ENCODE results near the gene GCK. TPM values are rescaled to one million over a fixed set of nuclear protein-coding genes. Genes with fewer than 3 reads are reported as not detected.

GCK gene
- polyA plus RNA-seq, 4 donors, result 0.85 to 1.1 TPM; not detected in 2

GRCh38 chr7:44162179-44162578, 27.1 kb downstream of the GCK start:
- WGBS, 3 donors, result 81 to 88% (median 87%) methylated on average over 4 of the region's 4 CpGs
- Histone ChIP-seq H3K27me3 (ENCODE audit: control insufficient read depth in 3 of 3, insufficient read depth in 3 of 3, low read length in 3 of 3) (peaks cover 0 to 3% (median 0%) of the 10 kb centered on the region in 3 donors), H3K36me3 (ENCODE audit: control insufficient read depth in 3 of 3, insufficient read depth in 2 of 3, low read depth in 1 of 3, low read length in 3 of 3) (no peaks in the 10 kb centered on the region), H3K4me1 (ENCODE audit: control insufficient read depth in 3 of 3, insufficient read depth in 2 of 3, low read depth in 1 of 3, low read length in 2 of 3) (no peaks in the 10 kb centered on the region), H3K4me3 (ENCODE audit: low read depth in 1 of 3, low read length in 3 of 3) (no peak overlapping the region), H3K9me3 (ENCODE audit: control insufficient read depth in 2 of 2, insufficient read depth in 1 of 2, low read depth in 1 of 2, low read length in 1 of 2) (no peaks in the 10 kb centered on the region), H3K27ac (ENCODE audit: low read depth in 1 of 3, low read length in 2 of 3) (no peak overlapping the region)
- DNase-seq (no peak), FAIRE-seq (no peak)

- FAIRE-seq (no peak), DNase-seq (no peak)
- no peaks in the 10 kb centered on the region for H3K36me3 ChIP-seq (ENCODE audit: control insufficient read depth in 3 of 3, insufficient read depth in 2 of 3, low read depth in 1 of 3, low read length in 3 of 3)
- H3K4me3 ChIP-seq (ENCODE audit: low read depth in 1 of 3, low read length in 3 of 3), result no peak overlapping the region
- no peak overlapping the region for H3K27ac ChIP-seq (ENCODE audit: low read depth in 1 of 3, low read length in 2 of 3)
- H3K4me1 ChIP-seq (ENCODE audit: control insufficient read depth in 3 of 3, insufficient read depth in 2 of 3, low read depth in 1 of 3, low read length in 2 of 3), result no peaks in the 10 kb centered on the region
- peaks cover 0 to 3% (median 0%) of the 10 kb centered on the region in 3 donors for H3K27me3 ChIP-seq (ENCODE audit: control insufficient read depth in 3 of 3, insufficient read depth in 3 of 3, low read length in 3 of 3)
- H3K9me3 ChIP-seq (ENCODE audit: control insufficient read depth in 2 of 2, insufficient read depth in 1 of 2, low read depth in 1 of 2, low read length in 1 of 2), result no peaks in the 10 kb centered on the region
- 96 to 98% (median 97%) methylated on average over 2 of the region's 2 CpGs for WGBS, 3 donors
Measured at GRCh38 chr7:44161371-44161770, 27.9 kb downstream of the GCK start.

GRCh38 chr7:44159824-44160630, 29.2 kb downstream of the GCK start:
- no peak overlapping the region for H3K27ac ChIP-seq (ENCODE audit: low read depth in 1 of 3, low read length in 2 of 3)
- WGBS, 3 donors, result 87 to 89% (median 89%) methylated on average over 5 of the region's 5 CpGs
- H3K36me3 ChIP-seq (ENCODE audit: control insufficient read depth in 3 of 3, insufficient read depth in 2 of 3, low read depth in 1 of 3, low read length in 3 of 3), result no peaks in the 10 kb centered on the region
- H3K4me1 ChIP-seq (ENCODE audit: control insufficient read depth in 3 of 3, insufficient read depth in 2 of 3, low read depth in 1 of 3, low read length in 2 of 3), result peaks cover 0 to 2% (median 0%) of the 10 kb centered on the region in 3 donors
- no peak overlapping the region for H3K4me3 ChIP-seq (ENCODE audit: low read depth in 1 of 3, low read length in 3 of 3)
- no peaks in the 10 kb centered on the region for H3K27me3 ChIP-seq (ENCODE audit: control insufficient read depth in 3 of 3, insufficient read depth in 3 of 3, low read length in 3 of 3)
- FAIRE-seq (no peak), DNase-seq (no peak)
- H3K9me3 ChIP-seq (ENCODE audit: control insufficient read depth in 2 of 2, insufficient read depth in 1 of 2, low read depth in 1 of 2, low read length in 1 of 2), result no peaks in the 10 kb centered on the region

GRCh38 chr7:44158873-44159631, 30.2 kb downstream of the GCK start:
- no peak for DNase-seq
- no peaks in the 10 kb centered on the region for H3K36me3 ChIP-seq (ENCODE audit: control insufficient read depth in 3 of 3, insufficient read depth in 2 of 3, low read depth in 1 of 3, low read length in 3 of 3)
- no peak for FAIRE-seq
- peaks cover 0 to 2% (median 0%) of the 10 kb centered on the region in 3 donors for H3K4me1 ChIP-seq (ENCODE audit: control insufficient read depth in 3 of 3, insufficient read depth in 2 of 3, low read depth in 1 of 3, low read length in 2 of 3)
- no peak overlapping the region for H3K27ac ChIP-seq (ENCODE audit: low read depth in 1 of 3, low read length in 2 of 3)
- no peaks in the 10 kb centered on the region for H3K9me3 ChIP-seq (ENCODE audit: control insufficient read depth in 2 of 2, insufficient read depth in 1 of 2, low read depth in 1 of 2, low read length in 1 of 2)
- WGBS, 3 donors, result 94 to 96% (median 94%) methylated on average over 12 of the region's 12 CpGs
- no peaks in the 10 kb centered on the region for H3K27me3 ChIP-seq (ENCODE audit: control insufficient read depth in 3 of 3, insufficient read depth in 3 of 3, low read length in 3 of 3)
- no peak overlapping the region for H3K4me3 ChIP-seq (ENCODE audit: low read depth in 1 of 3, low read length in 3 of 3)

- no peaks in the 10 kb centered on the region for H3K9me3 ChIP-seq (ENCODE audit: control insufficient read depth in 2 of 2, insufficient read depth in 1 of 2, low read depth in 1 of 2, low read length in 1 of 2)
- no peak overlapping the region for H3K4me3 ChIP-seq (ENCODE audit: low read depth in 1 of 3, low read length in 3 of 3)
- FAIRE-seq (no peak), DNase-seq (no peak)
- peaks cover 0 to 2% (median 0%) of the 10 kb centered on the region in 3 donors for H3K4me1 ChIP-seq (ENCODE audit: control insufficient read depth in 3 of 3, insufficient read depth in 2 of 3, low read depth in 1 of 3, low read length in 2 of 3)
- H3K36me3 ChIP-seq (ENCODE audit: control insufficient read depth in 3 of 3, insufficient read depth in 2 of 3, low read depth in 1 of 3, low read length in 3 of 3), result no peaks in the 10 kb centered on the region
- H3K27ac ChIP-seq (ENCODE audit: low read depth in 1 of 3, low read length in 2 of 3), result no peak overlapping the region
- H3K27me3 ChIP-seq (ENCODE audit: control insufficient read depth in 3 of 3, insufficient read depth in 3 of 3, low read length in 3 of 3), result no peaks in the 10 kb centered on the region
- WGBS, 3 donors, result 84 to 89% (median 89%) methylated on average over 9 to 10 of the region's 10 CpGs
Measured at GRCh38 chr7:44158096-44158872, 31.0 kb downstream of the GCK start.

GRCh38 chr7:44157116-44158080, 31.8 kb downstream of the GCK start:
- H3K36me3 ChIP-seq (ENCODE audit: control insufficient read depth in 3 of 3, insufficient read depth in 2 of 3, low read depth in 1 of 3, low read length in 3 of 3), result no peaks in the 10 kb centered on the region
- H3K27me3 ChIP-seq (ENCODE audit: control insufficient read depth in 3 of 3, insufficient read depth in 3 of 3, low read length in 3 of 3), result no peaks in the 10 kb centered on the region
- H3K9me3 ChIP-seq (ENCODE audit: control insufficient read depth in 2 of 2, insufficient read depth in 1 of 2, low read depth in 1 of 2, low read length in 1 of 2), result no peaks in the 10 kb centered on the region
- 80 to 91% (median 84%) methylated on average over 13 to 15 of the region's 15 CpGs for WGBS, 3 donors
- peaks cover 0 to 2% (median 0%) of the 10 kb centered on the region in 3 donors for H3K4me1 ChIP-seq (ENCODE audit: control insufficient read depth in 3 of 3, insufficient read depth in 2 of 3, low read depth in 1 of 3, low read length in 2 of 3)
- no peak overlapping the region for H3K4me3 ChIP-seq (ENCODE audit: low read depth in 1 of 3, low read length in 3 of 3)
- no peak for DNase-seq
- no peak overlapping the region for H3K27ac ChIP-seq (ENCODE audit: low read depth in 1 of 3, low read length in 2 of 3)
- FAIRE-seq, result no peak

- no peaks in the 10 kb centered on the region for H3K36me3 ChIP-seq (ENCODE audit: control insufficient read depth in 3 of 3, insufficient read depth in 2 of 3, low read depth in 1 of 3, low read length in 3 of 3)
- FAIRE-seq, result no peak
- WGBS, 3 donors, result 57 to 78% (median 62%) methylated on average over 4 of the region's 4 CpGs
Measured at GRCh38 chr7:44156453-44157010, 32.7 kb downstream of the GCK start.

More at GRCh38 chr7:44156453-44157010, 32.7 kb downstream of the GCK start:
- H3K9me3 ChIP-seq (ENCODE audit: control insufficient read depth in 2 of 2, insufficient read depth in 1 of 2, low read depth in 1 of 2, low read length in 1 of 2), result no peaks in the 10 kb centered on the region
- no peaks in the 10 kb centered on the region for H3K27me3 ChIP-seq (ENCODE audit: control insufficient read depth in 3 of 3, insufficient read depth in 3 of 3, low read length in 3 of 3)
- H3K27ac ChIP-seq (ENCODE audit: low read depth in 1 of 3, low read length in 2 of 3), result no peak overlapping the region
- DNase-seq, result no peak
- peaks cover 0 to 2% (median 0%) of the 10 kb centered on the region in 3 donors for H3K4me1 ChIP-seq (ENCODE audit: control insufficient read depth in 3 of 3, insufficient read depth in 2 of 3, low read depth in 1 of 3, low read length in 2 of 3)
- no peak overlapping the region for H3K4me3 ChIP-seq (ENCODE audit: low read depth in 1 of 3, low read length in 3 of 3)
